Loucy (cell line): ENCODE data around the gene NDC1.
"Not testable (repeated sequence)": the region's sequence is repeated elsewhere in the genome, so short reads cannot be mapped to it uniquely, and the experiment has no call there.

Experiments
- H2AFZ ChIP-seq: fragments of 200-600 bp; sonication (generic); 2 replicates; pipeline ENCODE4 v1.6.0; 2016; ENCODE audit warnings: antibody characterized with exemption, mild to moderate bottlenecking, low read length, moderate library complexity
- H3F3A ChIP-seq: fragments of 200-600 bp; 2 replicates; pipeline ENCODE4 v1.6.0; 2016; ENCODE audit warnings: antibody characterized with exemption, low read depth, mild to moderate bottlenecking
- H3K27me3 ChIP-seq: fragments of 200-600 bp; sonication (generic); 2 replicates; pipeline ENCODE4 v1.6.1; 2014; ENCODE audit warnings: low read length, mild to moderate bottlenecking; ENCODE audit not compliant: insufficient read depth, poor library complexity, severe bottlenecking
- H3K36me3 ChIP-seq: fragments of 200-600 bp; sonication (generic); 2 replicates; pipeline ENCODE4 v1.6.1; 2016; ENCODE audit warnings: low read length; ENCODE audit not compliant: insufficient read depth
- H3K4me1 ChIP-seq: fragments of 200-600 bp; sonication (generic); 2 replicates; pipeline ENCODE4 v1.5.1; 2014; ENCODE audit warnings: low read length, mild to moderate bottlenecking; ENCODE audit not compliant: insufficient read depth, poor library complexity, severe bottlenecking
- H3K4me2 ChIP-seq: fragments of 200-600 bp; sonication (generic); 2 replicates; pipeline ENCODE4 v1.6.0; 2014; ENCODE audit warnings: antibody characterized with exemption, low read length, low read depth, mild to moderate bottlenecking; ENCODE audit not compliant: poor library complexity, severe bottlenecking
- H3K4me3 ChIP-seq: fragments of 200-600 bp; sonication (generic); 2 replicates; pipeline ENCODE4 v1.5.1; 2014; ENCODE audit warnings: low read length, mild to moderate bottlenecking, mixed read lengths; ENCODE audit not compliant: poor library complexity, severe bottlenecking
- H3K79me2 ChIP-seq: fragments of 200-600 bp; sonication (generic); 2 replicates; pipeline ENCODE4 v1.6.1; 2014; ENCODE audit warnings: low read length; ENCODE audit not compliant: insufficient read depth
- H3K9ac ChIP-seq: fragments of 200-600 bp; sonication (generic); 2 replicates; pipeline ENCODE4 v1.6.0; 2014; ENCODE audit warnings: mild to moderate bottlenecking, low read depth, low read length, moderate library complexity; ENCODE audit not compliant: poor library complexity, severe bottlenecking
- H3K9me2 ChIP-seq: fragments of 200-600 bp; sonication (generic); replicated peaks from 2 replicates; pipeline ENCODE4 v1.6.1; 2016; ENCODE audit warnings: low read depth, low read length, mixed read lengths
- H3K9me3 ChIP-seq: fragments of 200-600 bp; sonication (generic); 2 replicates; pipeline ENCODE4 v1.6.1; 2014; ENCODE audit warnings: mild to moderate bottlenecking, antibody characterized with exemption, low read length, low read depth; ENCODE audit not compliant: insufficient read depth
- H4K20me1 ChIP-seq: fragments of 200-600 bp; sonication (generic); 2 replicates; pipeline ENCODE4 v1.6.0; 2014; ENCODE audit warnings: antibody characterized with exemption, low read length, mild to moderate bottlenecking; ENCODE audit not compliant: insufficient read depth, poor library complexity, severe bottlenecking
- CTCF ChIP-seq: fragments of 200-600 bp; sonication (generic); conservative IDR thresholded peaks from 2 replicates; pipeline ENCODE4 v1.5.1; 2014; ENCODE audit warnings: mild to moderate bottlenecking, antibody characterized with exemption, low read length
- EZH2phosphoT487 ChIP-seq: fragments of 200-600 bp; IDR thresholded peaks from 2 replicates; pipeline ENCODE4 v1.6.1; 2018; ENCODE audit warnings: antibody characterized with exemption, mild to moderate bottlenecking, moderate library complexity, borderline replicate concordance

The NDC1 gene, protein sequence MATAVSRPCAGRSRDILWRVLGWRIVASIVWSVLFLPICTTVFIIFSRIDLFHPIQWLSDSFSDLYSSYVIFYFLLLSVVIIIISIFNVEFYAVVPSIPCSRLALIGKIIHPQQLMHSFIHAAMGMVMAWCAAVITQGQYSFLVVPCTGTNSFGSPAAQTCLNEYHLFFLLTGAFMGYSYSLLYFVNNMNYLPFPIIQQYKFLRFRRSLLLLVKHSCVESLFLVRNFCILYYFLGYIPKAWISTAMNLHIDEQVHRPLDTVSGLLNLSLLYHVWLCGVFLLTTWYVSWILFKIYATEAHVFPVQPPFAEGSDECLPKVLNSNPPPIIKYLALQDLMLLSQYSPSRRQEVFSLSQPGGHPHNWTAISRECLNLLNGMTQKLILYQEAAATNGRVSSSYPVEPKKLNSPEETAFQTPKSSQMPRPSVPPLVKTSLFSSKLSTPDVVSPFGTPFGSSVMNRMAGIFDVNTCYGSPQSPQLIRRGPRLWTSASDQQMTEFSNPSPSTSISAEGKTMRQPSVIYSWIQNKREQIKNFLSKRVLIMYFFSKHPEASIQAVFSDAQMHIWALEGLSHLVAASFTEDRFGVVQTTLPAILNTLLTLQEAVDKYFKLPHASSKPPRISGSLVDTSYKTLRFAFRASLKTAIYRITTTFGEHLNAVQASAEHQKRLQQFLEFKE

DNA sequence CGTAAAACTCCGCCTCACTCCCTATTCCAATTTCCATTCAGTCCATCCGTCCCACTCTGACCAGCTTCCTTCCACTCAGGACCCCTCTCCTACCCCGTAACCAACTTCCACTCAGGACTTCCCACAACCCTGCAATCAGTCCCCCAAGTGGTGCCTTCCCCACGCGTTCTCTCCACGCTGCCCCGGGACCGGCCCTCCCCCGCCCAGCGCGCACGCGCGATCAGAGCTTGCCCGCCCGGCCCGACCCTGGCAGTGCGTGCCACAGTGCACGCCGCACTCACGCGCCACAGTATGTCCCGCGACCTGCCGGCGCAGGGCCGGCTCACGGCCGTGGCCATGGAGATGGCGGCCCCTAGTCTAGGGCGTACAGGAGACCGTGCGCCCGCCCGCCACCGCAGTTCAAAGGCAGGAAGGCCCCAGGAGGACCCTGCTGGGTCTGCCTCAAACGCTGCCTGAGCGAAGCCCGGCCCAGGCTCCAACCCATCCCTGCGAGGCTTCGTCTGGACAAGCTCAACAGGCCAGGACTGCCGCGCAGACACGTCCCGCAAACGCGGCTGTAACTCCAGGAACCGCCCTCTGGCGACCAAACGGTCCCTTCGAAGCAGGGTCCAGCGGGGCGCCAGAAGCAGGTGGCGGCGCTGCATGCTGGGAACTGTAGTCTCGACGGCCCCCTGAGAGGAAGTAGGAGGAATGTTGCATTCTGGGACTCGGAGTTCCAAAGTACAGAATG is at the start of gene NDC1:
TSS of gene NDC1 (minus strand) at position 373 of the 730 bp plus-strand sequence. CDS start at position 338, 35 bp downstream.
- H2AFZ ChIP-seq = peak within 1 kb of the TSS; percentile 92
- no peaks in the 10 kb centered on the region for H3F3A ChIP-seq
- H3K27me3 ChIP-seq = peaks cover 4% of the 10 kb centered on the region
- H3K79me2 ChIP-seq = peaks cover 48% of the 10 kb centered on the region
- H3K36me3 ChIP-seq = no peaks in the 10 kb centered on the region
- H3K9ac ChIP-seq = peak within 1 kb of the TSS; percentile 93
- H3K9me3 ChIP-seq = peaks cover 3% of the 10 kb centered on the region; the same call in 1 of the 2 replicates
- no peak for TF ChIP-seq EZH2phosphoT487
- TF ChIP-seq CTCF = no peak
- H4K20me1 ChIP-seq = peaks cover 20% of the 10 kb centered on the region
- H3K4me1 ChIP-seq = peaks cover 27% of the 10 kb centered on the region
- H3K9me2 ChIP-seq = no peaks in the 10 kb centered on the region
- peak within 1 kb of the TSS; percentile 96 for H3K4me3 ChIP-seq
- H3K4me2 ChIP-seq = peak within 1 kb of the TSS; percentile 70

DNA sequence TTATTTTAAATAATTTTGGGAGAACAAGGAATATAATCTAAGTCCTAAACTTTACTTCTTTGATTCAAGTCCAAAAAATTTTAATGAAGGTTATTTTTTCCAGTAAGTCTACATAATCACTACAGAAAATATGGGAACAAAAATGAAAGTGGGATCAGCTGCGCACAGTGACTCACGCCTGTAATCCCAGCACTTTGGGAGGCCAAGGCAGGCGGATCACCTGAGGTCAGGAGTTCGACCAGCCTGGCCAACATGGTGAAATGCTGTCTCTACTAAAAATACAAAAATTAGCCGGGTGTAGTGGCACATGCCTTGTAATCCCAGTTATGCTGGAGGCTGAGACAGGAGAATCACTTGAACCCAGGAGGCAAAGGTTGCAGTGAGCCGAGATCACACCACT is 45.5 kb upstream of the NDC1 start:
- H4K20me1 ChIP-seq, H3K79me2 ChIP-seq, H3F3A ChIP-seq, H3K9me2 ChIP-seq, H3K36me3 ChIP-seq, H2AFZ ChIP-seq, H3K4me1 ChIP-seq, H3K4me3 ChIP-seq, H3K9ac ChIP-seq, H3K4me2 ChIP-seq, H3K27me3 ChIP-seq, H3K9me3 ChIP-seq: not testable (repeated sequence)

- not testable (repeated sequence) for H3K4me1 ChIP-seq, H3F3A ChIP-seq, H3K36me3 ChIP-seq, H4K20me1 ChIP-seq, H3K27me3 ChIP-seq, H3K9ac ChIP-seq, H3K4me2 ChIP-seq, H3K79me2 ChIP-seq, H3K9me3 ChIP-seq, H3K4me3 ChIP-seq, H2AFZ ChIP-seq, H3K9me2 ChIP-seq
These were observed 43.8 kb upstream of the NDC1 start for GRCh38 chr1:53881853-53882252.

DNA sequence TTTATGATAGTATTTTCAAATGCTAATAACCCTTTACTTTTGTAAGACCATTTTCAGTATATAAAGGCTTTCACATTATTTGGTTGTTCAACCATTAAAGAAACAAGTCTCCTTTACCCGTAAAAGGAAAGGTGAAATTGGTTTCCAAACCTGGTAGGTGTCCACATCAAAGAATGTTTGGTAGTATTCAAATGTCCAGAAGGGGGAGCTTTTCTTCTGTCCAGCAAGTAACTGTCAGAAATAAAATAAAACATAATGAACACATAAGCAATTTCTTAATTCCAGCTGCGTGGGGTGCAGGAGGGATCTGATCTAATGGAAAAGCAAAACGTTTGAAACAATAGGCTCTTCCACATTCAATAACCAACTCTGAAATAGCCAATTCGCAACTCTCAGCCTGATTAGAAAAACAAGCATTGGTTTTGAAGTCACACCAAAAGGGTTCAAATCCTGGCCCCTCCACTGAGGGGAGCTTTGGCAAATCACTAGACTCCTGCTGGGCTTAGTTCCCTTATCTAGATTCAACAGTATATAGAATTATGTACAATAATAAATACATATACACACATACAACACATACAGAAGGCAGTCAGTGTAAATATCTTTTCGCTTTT is 40.5 kb upstream of the NDC1 start:
- Histone ChIP-seq H3K9ac (no peak overlapping the region), H3K4me2 (no peak overlapping the region), H3K9me2 (no peaks in the 10 kb centered on the region), H3K36me3 (peaks cover 11% of the 10 kb centered on the region; the same call in 1 of the 2 replicates), H3K9me3 (no peaks in the 10 kb centered on the region), H3K27me3 (no peaks in the 10 kb centered on the region), H3K4me1 (no peaks in the 10 kb centered on the region), H2AFZ (no peak overlapping the region), H3F3A (no peaks in the 10 kb centered on the region), H4K20me1 (no peaks in the 10 kb centered on the region), H3K4me3 (no peak overlapping the region), H3K79me2 (no peaks in the 10 kb centered on the region)
- TF ChIP-seq EZH2phosphoT487 (no peak), CTCF (peak; percentile 85)

GRCh38 chr1:53875150-53875549 is 37.1 kb upstream of the NDC1 start:
- not testable (repeated sequence) for H3K9ac ChIP-seq, H2AFZ ChIP-seq, H3K79me2 ChIP-seq, H4K20me1 ChIP-seq, H3K9me2 ChIP-seq, H3K4me3 ChIP-seq, H3K4me1 ChIP-seq, H3K27me3 ChIP-seq, H3K4me2 ChIP-seq, H3F3A ChIP-seq, H3K9me3 ChIP-seq
- H3K36me3 ChIP-seq = peaks cover 15% of the 10 kb centered on the region; the same call in 1 of the 2 replicates
